GM18858 (cell line): Measurements from ENCODE around the gene MRPL40.
A peak's percentile ranks its signal among the peaks of the same experiment; 100 is the strongest.
"Not testable (repeated sequence)": the region's sequence is repeated elsewhere in the genome, so short reads cannot be mapped to it uniquely, and the experiment has no call there.

Source experiments
- ATAC-seq: cut with Tn5 transposase; IDR thresholded peaks from one replicate; pipeline ENCODE4 v1.9.1; 2021; ENCODE audit not compliant: unreplicated experiment

The MRPL40 gene

DNA sequence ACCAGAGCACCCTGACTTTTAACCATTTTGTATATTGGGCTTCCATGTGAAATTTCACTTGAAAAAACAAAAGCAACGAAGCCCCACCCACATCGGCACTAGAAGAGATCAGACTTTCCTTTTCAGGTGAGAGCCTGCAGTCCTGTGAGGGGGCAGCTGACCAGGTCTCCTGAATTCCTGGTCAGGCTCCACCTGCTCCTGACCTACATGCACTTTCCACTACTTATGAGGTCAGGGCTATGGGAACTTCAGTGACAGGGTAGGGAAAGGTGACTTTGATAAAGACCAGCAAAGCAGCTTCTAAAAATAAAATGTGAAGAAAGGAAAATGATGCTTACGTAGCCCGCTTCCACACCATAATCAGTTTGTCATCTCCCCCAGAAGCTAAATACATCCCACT lies 25.5 kb upstream of the MRPL40 start:
- no peak for ATAC-seq

DNA sequence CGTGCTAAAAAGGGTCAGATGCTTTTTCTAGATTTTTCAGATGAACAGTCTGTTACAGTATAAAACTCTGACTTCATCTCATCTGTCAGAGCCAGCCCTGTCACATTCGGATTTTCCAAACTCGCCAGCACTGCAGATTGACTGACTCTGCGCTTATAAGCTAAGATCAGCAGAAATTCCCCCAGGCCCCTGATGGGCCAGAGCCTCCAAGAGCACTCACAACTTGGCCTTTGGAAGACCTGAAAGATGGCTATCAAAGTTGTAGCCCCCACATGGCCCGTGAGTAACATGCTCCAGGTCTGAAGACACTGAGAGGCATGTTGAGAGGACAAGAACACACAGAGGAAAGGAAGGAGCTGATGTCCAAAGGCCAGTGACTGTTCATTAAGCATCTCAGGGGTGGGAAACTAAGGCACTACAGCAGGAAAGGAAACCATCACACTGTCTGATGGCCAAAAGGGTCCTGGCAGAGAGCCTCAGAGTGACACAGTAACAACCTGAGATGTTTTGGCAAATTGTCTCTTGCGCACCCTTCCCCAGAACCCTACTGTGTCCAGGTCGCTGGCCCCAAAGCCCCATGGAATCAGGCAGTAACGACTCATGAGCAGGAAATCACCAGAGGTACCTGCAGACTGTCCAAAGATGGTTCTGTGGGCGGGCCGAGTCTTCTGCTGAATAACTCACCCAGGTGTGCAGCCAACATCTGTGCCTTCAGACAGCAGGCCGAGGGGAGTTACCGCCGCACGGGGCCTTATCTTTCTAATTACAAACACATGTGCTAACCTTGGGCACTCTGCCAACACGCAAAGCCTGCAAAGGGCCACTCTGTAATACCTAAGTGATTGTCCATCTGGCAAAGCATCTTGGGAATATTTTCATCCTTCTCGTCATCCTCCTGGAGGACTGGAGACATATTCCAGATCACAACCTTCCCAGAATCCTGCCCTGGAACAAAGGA lies 24.4 kb upstream of the MRPL40 start:
- no peak for ATAC-seq

DNA sequence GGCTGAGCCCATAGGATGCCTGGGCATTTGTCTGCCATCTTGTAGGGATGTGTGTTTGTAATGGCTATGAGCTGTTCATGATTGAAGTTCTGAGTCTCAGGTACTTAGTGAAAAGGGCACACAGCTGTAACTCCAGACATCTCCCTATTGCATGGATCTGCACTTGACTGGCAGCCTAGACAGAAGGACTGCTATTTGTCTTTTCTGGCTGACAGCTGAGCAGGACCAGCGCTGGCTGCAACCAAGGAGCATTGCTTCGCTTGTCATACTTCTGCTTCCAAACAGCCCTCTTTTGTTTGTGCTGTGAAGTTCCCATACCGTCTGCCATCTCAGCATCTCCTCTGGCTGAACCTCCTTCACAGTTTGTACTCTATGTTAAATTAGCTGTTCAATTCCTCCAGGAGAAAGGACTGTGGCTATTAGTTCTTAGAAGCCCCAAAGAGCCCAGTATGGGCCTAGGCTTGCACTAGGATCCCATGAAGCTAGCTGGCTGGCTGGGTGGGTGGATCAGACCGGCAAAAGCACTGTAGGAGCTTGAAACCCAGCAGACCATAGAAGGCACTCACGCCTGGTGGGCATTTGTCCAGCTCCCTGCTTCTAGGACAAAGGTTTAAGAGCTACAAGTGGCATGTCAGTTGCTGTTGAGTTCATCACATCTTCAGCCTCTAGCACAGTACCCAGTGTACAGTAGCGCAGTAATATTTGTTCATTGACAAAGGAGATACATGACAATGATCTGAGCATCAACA lies 21.2 kb upstream of the MRPL40 start:
- ATAC-seq, result no peak

DNA sequence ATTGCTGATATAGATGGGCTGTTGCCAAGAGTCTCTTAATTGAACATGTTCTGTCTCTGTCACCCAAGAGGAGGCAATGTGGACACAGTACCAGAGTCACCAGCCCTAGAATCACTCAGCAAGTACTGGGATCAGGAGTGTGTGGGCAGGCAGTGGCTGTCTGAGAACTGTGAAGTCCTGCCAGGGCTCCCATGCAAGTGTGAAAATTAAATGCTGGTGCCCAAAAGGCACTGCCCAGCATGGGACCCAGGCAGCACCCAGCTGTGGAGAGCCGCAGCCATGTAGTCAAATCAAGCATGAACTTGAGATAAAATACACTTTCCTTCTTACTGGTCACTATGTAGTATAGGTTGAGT lies 20.7 kb upstream of the MRPL40 start:
- ATAC-seq, result no peak

DNA sequence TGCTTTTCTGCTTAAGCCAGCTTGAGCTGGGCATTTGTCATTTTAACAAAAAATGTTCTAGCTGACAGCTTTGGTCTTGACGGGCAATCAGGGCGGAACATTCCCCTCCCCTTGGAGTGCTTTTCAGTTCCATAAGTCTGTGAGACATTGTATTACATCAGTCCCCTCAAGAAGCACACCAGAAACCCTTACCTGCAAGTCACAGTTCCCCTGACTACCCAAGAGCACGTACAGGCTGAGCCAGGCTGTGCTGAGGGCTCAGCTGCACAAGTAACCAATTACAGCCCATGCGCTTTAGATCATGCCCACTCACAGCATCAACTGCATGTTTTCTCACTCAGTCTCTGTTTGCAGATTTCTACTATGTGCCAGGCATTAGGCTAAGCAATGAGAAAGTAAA lies 19.9 kb upstream of the MRPL40 start:
- ATAC-seq, result no peak

DNA sequence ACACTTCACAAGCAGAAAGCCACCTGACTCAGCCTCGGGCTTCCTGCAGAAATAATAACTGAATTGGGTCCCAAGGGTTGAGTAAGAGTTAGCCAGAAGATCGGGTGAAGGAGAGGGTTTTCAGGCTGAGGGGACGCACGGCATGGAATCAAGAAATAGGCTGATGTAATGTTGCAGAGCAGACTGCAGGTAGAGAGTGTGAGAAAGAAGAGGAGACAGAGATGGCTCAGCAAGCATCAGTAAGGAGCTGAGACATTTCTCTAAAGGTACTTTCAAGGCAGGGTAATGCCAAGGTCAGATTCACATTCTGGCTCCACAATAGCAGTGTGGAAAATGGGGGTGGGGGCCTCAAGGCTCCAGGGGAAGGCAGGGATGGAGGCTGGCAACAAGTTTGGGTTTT lies 19.4 kb upstream of the MRPL40 start:
- ATAC-seq, result no peak

DNA sequence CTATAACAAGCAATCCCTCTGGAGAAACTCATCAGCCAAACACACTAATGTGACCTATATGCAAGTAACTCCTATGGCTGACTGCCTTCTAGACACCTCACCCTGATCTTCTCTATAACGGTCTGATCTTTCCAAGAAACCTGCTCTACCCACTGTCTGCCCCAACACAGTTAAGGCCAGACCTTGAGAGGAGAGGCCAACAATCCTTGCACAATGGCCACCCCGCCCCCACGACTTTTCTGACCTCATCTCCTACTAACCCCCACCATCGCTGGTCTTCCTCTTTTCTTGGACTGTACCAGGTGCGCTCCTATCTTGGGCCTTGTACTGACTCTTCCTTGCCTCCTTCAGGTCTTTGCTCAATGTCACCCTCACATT lies 13.3 kb upstream of the MRPL40 start:
- ATAC-seq, result no peak

DNA sequence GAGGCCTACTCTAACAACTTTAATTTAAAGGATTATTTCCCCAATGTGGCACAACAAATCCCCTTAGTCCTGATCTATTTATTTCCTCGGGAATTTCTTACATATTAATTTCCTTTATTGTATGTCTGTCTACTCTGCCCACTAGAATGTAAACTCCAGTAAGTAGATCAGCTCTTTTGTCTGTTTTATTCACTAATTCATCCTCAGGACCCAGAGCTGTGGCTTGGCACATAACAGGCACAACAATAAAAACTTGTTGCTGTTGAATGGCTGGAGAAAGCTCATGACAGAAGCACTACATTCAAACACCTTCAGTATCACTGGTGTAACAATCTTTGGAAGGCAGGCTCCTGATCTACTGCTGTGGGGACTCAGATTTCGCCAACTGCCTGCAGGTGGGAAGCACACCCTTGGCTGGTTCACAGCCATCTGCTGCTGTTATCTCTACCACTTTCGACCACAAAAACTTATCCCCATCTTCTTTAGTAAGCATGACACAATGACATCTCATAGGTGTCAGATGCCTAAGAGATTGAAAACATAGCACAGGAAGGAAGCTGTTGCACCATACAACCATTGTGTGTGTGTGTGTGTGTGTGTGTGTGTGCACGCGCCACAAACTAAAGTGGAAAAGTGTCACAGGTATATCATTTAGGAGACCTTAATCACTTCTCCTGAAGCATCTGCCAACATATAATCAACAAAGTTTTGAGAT lies 12.7 kb upstream of the MRPL40 start:
- peak; percentile 53 for ATAC-seq

DNA sequence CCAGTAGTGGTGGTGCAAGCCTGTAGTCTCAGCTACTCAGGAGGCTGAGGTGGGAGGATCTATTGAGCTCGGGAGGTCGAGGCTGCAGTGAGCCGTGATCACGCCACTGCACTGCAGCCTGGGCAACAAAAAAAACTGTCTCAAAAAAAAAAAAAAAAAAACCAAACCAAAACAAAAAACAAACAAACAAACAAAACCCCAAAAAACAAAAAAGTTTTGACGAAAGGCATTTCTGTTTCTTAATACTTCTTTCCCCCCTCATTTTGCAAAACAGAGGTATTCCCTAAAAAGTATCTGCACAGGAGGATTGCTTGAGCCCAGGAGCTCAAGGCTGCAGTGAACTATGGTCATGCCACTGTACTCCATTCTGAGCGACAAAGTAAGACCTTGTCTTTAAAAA lies 12.0 kb upstream of the MRPL40 start:
- no peak for ATAC-seq

DNA sequence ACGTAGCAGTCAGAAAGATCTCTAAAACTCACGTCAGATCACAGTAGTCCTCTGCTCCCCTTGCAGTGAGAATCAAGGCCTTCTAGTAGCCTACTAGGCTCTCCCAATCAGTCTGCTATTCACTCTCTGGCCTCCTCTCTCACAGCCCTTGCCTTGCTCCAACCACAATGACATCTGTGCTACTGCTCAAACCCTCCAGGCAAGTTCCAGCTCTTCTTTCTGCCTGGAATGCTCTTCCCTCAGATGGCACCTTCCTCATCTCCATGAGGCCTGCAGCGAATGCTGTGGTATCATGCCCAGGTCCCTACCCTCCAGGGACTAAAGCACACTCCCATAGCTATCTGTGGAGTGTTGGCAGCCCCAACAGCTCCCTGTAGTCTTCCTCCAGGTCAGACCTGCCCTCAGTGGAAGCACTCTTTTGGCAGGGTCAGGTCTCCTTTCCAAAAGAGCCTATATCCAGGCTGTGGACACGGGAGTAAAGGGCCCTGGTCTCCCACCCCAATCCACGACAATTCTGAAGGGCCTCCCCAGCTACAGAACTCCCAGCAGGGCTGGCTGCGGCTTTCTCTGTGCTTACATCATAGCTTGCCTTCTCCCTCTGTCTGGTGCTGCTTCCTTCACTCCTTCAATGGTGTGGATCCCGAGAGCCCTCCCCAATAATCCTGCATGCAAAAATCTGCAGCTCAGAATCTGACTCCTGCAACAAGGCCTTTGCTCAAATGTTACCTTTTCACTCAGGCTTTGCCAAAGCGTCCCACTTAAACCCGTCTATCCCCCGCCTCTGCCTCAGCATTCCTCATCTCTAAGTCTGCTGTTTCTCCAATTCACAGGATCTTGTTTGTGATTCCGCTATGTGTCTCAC lies 9.7 kb upstream of the MRPL40 start:
- ATAC-seq, result no peak

DNA sequence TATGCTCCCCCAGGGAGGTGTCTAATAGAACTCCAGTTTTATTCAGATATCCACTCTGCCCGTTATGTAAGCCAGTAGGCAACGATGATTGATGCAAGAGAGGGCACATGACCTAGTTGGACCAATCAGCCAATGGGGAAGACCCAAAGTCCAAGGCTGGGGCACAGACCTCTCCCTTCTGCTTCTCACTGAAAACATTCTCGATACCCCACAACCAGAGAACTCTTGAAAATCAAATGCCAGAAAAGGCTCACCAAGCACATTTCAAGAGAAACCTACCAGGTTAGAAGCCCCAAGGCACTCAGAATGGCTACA lies 8.2 kb upstream of the MRPL40 start:
- ATAC-seq, result no peak

DNA sequence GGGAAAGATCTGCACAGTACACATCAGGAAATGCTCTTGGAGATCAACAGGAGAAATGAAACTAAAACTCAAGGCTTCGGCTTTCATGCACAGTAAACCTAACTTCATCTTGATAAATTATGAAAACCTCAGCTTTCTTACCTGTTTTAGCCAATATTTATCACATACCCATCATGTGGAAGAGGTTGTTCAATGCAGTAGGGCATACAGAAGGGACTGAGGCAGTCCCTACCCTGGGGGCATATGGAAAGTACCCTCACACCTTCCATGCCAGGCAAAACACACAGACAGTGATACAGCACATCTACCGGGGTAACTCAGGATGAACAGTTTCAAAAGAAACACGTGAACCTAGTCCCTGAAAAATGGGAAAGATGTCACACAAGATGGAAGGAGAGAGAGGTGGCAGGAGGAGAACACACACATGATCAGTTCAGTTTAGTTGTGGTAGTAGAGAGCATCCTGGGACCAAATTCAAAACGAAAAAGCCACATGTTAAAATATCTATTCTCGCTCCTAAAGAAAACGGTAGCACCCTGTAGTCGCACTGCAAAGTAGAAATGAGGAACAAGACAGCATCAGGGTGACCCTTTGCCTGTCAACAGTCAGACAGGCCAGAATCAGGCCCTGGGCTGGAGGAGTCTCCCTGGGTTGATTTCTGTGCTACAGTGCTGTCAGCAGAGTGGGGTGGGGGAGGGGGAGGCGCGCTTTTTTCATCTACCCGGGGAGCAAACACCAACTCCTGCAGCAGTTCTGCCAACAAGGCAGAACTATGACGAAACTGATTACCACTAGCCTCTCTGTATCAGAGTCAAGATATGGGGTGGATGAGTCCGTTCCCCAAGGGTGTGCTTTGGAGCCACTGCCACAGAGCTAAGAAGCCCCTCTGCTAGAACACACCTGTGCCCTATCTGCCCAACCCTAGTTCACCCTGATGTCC lies 2.1 kb upstream of the MRPL40 start:
- no peak for ATAC-seq

DNA sequence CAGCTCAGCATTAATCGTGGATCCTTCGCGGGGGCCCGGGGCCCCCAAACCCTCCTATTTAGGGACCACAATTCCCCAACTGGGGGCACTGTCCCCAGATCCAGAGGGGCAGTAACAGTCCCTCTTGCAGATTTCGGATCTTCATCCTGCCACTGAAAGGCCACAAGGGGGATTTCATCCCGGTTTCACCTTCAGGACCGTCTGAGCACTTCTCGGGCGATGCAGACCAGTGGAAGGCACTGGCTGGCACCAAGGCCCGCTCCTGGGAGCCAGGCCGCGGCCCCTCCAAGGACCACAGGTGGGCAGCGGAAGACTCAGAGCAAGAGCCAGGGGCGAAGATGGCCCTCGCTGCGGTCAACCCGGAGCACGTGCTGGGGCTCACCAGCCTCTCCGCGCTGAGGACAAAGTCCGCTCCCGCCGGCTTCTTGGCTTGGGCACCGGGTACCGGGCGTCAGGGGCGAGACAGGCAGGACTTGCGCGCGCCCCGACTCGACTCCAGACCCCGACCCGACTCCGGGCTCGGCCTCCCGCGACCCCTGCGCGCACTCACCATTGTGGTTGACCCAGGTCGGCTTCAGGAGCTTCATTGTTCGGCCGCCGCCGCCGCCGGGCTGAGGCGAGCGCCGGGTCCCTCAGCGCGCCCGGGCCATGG lies 1.3 kb upstream of the MRPL40 start:
- no peak for ATAC-seq

DNA sequence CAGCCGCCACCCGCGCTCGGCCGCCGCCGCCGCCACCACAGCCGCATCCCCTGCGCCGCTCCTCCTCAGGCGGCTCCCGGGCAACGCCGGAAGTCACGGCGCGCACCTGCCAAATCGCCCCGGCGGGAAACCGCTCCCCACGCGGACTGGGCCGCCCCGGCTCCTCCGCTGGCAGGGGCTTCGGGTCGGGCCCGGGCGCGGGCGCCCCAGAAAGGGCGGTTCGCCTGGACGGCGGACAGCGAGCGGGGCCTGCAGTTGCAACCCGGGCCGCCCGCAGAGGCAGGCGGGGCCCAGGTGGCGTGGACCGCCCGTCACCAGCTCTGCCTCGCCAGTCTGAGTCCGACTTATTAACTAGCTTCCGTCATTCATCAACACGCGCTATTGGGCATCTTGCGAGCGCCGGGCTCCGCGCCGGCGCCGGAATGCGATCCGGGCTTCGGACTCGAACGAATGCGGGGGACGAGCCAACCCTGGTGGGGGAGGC lies 654 bp upstream of the MRPL40 start, which contains the start of gene HIRA:
HIRA (minus strand) TSS at position 85 of the 484 bp plus-strand sequence. CDS start 257 bp downstream, outside the sequence.
- ATAC-seq, result peak; percentile 28

DNA sequence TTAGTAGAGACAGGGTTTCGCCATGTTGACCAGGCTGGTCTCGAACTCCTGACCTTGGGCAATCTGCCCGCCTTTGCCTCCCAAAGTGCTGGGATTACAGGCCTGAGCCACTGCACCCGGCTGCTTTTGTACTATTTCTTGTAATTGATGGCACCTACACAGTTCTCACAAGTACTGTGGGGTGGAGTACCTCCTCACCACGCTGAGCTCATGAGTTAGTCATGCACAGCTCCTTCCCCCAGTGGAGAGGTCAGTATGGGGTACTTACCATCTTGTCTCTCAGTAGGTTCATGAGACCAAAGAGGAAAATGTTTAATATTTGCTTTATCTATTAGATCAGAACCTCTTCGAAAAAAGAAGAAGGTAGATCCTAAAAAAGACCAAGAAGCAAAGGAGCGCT lies 2.1 kb downstream of the MRPL40 start:
- ATAC-seq, result no peak

DNA sequence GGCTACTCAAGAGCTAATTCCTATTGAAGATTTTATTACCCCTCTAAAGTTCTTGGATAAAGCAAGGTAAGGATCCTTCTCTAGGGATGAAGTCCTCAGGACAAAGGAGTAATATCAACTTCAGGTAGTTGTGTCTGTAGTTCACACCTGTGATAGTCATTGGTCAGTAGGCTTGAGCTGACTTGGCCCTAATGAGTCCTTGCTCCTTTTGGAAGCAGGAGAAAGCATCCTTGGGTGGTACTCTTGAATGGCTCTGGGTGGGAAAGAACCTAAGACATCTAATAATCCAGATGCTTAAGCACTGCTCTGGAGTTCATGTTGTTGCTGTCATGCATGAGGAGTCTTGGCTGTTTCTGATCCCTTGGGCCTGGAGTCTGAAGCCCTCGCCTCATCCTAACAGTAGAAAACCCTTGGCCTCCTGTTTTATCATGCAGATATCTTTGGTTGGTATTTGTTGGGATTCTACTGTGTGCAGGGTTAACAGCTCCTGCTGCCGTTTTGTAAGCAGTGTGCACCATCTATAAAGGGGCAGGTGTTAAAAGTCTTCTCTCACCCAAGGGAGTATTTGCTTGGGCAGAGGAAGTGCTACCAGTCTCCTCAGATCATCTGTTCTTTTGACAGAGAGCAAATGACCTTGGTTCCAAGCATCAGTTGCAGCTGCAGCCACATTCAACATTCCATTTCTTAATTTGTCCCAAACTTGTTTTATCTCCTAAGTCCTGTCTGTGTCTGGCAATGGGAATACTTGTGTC lies 2.7 kb downstream of the MRPL40 start:
- no peak for ATAC-seq

DNA sequence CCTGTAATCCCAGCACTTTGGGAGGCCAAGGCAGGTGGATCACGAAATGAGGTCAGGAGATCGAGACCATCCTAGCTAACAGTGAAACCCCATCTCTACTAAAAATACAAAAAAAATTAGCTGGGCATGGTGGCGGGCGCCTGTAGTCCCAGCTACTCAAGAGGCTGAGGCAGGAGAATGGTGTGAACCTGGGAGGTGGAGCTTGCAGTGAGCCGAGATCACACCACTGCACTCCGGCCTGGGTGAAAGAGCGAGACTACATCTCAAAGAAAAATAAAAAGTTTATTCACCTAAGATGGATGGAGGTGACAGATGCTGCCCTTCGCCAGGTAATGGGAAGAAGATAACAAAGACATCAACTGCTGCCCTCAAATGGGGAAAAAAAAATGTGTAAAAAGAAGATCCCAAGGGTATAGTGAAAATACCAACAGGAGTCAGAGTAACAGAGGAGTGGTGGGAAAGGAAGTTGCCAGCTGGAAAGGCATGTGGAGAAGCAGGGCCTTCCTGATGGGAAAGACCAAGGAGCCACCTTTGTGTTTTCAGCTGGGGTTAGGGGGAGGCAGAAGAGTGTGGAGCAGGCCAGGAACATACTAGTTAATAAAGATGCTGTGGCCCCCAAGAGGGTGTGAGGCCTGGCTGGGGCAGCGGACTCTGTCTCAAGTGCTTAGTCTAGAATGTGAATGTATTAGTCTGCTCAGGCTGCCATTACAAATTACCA lies 4.3 kb downstream of the MRPL40 start:
- ATAC-seq, result not testable (repeated sequence)

DNA sequence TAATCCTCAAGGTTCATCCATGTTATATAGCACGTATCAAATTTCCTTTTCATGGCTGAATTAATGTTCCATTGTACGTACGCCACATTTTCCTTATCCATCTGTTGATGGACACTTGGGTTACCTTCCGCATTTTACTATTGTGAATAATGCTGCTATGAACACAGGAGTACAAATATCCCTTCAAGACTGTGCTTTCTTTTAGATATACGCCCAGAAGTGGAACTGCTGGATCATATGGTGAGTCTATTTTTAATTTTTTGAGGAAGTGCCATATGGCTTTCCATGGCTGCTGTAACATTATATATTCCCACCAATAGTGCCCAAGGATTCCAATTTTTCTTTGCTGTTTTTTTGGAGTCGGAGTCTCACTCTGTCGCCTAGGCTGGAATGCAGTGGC lies 6.0 kb downstream of the MRPL40 start:
- ATAC-seq, result no peak
